HTR-8/SVneo (cell line): ENCODE results near the gene PON1.

Experiments used
- DNase-seq: peaks from one replicate; pipeline ENCODE4 v3.0.0; 2011; ENCODE audit warnings: low spot score, mixed read lengths; ENCODE audit not compliant: insufficient read length
- FAIRE-seq: peaks from 2 replicates; lab custom pipeline; 2011; peaks lifted over from hg19 to GRCh38; lab: Jason Lieb, UNC

The PON1 gene

DNA sequence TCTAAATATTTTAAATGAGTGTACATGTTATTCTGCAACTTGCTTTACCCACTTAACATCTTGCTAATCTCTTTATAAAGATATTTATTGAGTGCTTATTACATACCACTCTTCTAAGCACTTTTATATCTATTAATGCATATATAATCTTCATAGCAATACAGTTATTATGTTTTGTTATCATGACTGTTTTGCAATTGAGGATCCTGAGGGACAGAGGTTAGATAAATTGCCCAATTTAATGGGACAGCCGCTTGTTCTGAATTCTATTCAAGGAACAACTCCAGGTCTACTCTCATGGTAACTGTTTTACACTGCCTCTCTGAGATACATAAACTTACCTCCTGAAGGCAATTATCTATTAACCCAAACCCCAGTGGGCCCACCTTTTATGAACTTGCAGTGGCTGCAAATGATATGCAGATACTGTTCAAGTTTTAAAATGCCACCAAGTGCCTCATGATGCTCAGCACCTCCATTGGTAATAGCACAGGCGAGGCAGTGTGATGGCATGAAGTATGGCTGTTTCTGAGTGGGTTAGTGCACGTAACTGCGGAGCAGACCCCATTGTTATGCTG lies 60.5 kb downstream of the PON1 start:
- FAIRE-seq (no peak), DNase-seq (no peak)

DNA sequence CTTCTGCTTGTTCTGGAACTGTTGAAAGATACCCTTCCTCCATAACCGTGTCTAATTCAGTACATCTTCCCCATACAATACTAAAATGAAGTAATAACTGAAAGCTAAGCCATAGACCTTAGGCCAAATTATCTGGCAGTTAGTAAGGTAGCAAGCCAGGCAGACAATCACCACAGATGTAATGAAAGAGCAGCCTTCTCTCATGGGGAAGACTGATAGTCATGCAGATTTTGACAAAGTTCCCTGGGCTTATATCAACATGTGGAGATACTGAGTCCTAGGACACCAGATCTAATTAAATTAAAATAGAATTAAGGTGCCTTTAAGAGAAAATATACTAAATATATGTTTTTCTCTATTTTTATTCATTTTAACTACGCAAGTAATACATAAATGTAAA lies 61.5 kb downstream of the PON1 start:
- FAIRE-seq (no peak), DNase-seq (no peak)

DNA sequence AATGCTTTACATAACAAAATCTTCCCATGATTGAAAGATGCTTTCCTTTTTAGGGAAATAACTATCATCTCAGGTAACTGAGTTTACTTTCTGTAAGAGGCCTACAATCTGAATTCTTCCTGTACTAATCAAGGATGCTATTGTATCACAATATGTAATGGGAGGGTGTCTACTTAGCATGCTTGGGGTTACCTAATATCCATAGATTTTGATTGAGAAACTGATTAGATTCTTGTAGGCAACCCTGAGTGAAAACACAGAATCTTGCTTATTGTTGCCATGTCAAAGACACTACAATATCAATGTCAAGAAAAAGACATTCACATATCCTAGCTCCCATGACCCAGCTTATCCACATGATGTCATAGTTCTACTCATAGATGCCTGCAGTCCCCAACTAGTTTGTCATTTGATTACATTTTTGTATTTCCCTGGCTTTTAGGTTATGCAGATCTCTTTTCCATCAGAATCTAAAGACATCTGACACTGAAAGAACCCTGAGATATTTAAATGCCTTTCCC lies 62.4 kb downstream of the PON1 start:
- FAIRE-seq (no peak), DNase-seq (no peak)

- DNase-seq = no peak
- FAIRE-seq = no peak
Observed at GRCh38 chr7:95255691-95256090, 68.6 kb downstream of the PON1 start.

DNA sequence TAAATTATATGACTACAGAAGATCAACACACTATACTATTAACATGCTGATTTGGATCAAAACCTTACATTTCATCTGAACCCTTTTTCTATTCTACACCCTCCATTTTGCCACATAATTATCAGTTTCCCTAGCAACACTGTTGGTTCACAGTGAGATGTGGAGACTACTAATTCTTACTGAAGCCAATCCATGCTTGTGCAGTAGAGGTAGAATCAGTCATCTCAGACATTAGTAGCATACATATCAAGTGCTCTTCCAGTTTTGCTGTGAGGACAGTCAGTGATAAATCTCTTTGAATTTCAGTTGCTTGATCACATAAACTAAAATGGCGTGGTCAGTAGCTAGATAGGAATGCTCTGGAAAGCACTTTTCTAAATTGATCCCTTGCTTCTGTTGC lies 70.3 kb downstream of the PON1 start:
- DNase-seq = no peak
- FAIRE-seq = no peak

DNA sequence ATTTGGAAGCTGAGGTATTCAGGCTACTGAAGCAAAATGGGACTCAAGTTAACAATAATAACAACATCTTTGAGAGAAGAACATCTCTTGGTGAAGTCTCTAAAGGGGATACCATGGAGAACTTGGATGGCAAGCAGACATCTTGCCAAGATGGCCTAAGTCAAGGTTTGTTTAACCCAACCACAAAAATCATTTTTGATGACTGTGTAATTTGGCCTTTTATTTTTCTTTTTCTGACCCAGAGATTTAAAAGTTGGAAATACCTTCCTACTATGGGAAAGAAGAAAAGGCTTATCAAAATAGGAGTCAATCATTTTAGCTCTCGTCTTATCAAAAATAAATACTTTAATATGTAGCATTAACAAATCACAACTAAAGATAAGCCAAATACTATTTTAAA lies 72.4 kb downstream of the PON1 start:
- no peak for DNase-seq
- FAIRE-seq = no peak

- no peak for DNase-seq
- no peak for FAIRE-seq
Observed at GRCh38 chr7:95250571-95250970, 73.8 kb downstream of the PON1 start.
